H9 (cell line): ENCODE measurements around the gene ALOX12. TPM values are rescaled to one million over a fixed set of nuclear protein-coding genes. Genes with fewer than 3 reads are reported as not detected.

Source experiments
- DNase-seq: peaks from one replicate; pipeline ENCODE4 v3.0.0-alpha.2; 2017
- H2AFZ ChIP-seq: one replicate; pipeline ENCODE4 v1.6.1; 2013; ENCODE audit warnings: mild to moderate bottlenecking, low read length, control low read depth, moderate library complexity
- H2AK5ac ChIP-seq: 2 replicates; pipeline ENCODE4 v1.6.1; 2013; ENCODE audit warnings: low read length, control low read depth, mixed read lengths; ENCODE audit not compliant: insufficient read length
- H2BK120ac ChIP-seq: one replicate; pipeline ENCODE4 v1.6.1; 2013; ENCODE audit warnings: low read depth, mild to moderate bottlenecking, low read length, control low read depth, inconsistent platforms; ENCODE audit not compliant: poor library complexity, severe bottlenecking
- H2BK12ac ChIP-seq: 2 replicates; pipeline ENCODE4 v1.6.1; 2013; ENCODE audit warnings: low read length, control low read depth, mixed read lengths, low read depth; ENCODE audit not compliant: insufficient read length
- H2BK15ac ChIP-seq: 2 replicates; pipeline ENCODE4 v1.6.1; 2013; ENCODE audit warnings: low read depth, low read length, control low read depth
- H2BK20ac ChIP-seq: one replicate; pipeline ENCODE4 v1.6.1; 2013; ENCODE audit warnings: low read depth, mild to moderate bottlenecking, low read length, control low read depth, inconsistent platforms; ENCODE audit not compliant: poor library complexity, severe bottlenecking
- H2BK5ac ChIP-seq: 2 replicates; pipeline ENCODE4 v1.6.1; 2013; ENCODE audit warnings: low read length, control low read depth, mixed read lengths; ENCODE audit not compliant: insufficient read length
- H3K14ac ChIP-seq: 2 replicates; pipeline ENCODE4 v1.6.1; 2013; ENCODE audit warnings: low read length, control low read depth; ENCODE audit not compliant: insufficient read depth
- H3K18ac ChIP-seq: 2 replicates; pipeline ENCODE4 v1.6.1; 2013; ENCODE audit warnings: low read depth, mild to moderate bottlenecking, mixed read lengths, low read length, control low read depth; ENCODE audit not compliant: insufficient read length
- H3K23ac ChIP-seq: 2 replicates; pipeline ENCODE4 v1.6.1; 2013; ENCODE audit warnings: low read length, control low read depth, mixed read lengths, low read depth; ENCODE audit not compliant: insufficient read length
- H3K23me2 ChIP-seq: 2 replicates; pipeline ENCODE4 v1.6.1; 2013; ENCODE audit warnings: low read depth, mild to moderate bottlenecking, mixed read lengths, low read length, control low read depth; ENCODE audit not compliant: insufficient read length, poor library complexity, severe bottlenecking
- H3K27ac ChIP-seq: 2 replicates; pipeline ENCODE4 v1.5.1; 2013; ENCODE audit warnings: low read length, control low read depth, mixed read lengths, low read depth; ENCODE audit not compliant: insufficient read length
- H3K27me3 ChIP-seq: 2 replicates; pipeline ENCODE4 v1.6.1; 2013; ENCODE audit warnings: low read length, control low read depth, inconsistent platforms; ENCODE audit not compliant: insufficient read depth
- H3K4ac ChIP-seq: 2 replicates; pipeline ENCODE4 v1.6.1; 2013; ENCODE audit warnings: low read depth, mild to moderate bottlenecking, control low read depth, inconsistent platforms, low read length, moderate library complexity
- H3K4me1 ChIP-seq: 2 replicates; pipeline ENCODE4 v1.6.1; 2013; ENCODE audit warnings: low read length, control low read depth, inconsistent platforms; ENCODE audit not compliant: insufficient read depth
- H3K4me2 ChIP-seq: 2 replicates; pipeline ENCODE4 v1.6.1; 2013; ENCODE audit warnings: low read length, control low read depth, mixed read lengths; ENCODE audit not compliant: insufficient read length, insufficient read depth
- H3K56ac ChIP-seq: 2 replicates; pipeline ENCODE4 v1.6.1; 2013; ENCODE audit warnings: low read depth, mild to moderate bottlenecking, mixed read lengths, low read length, control low read depth; ENCODE audit not compliant: insufficient read length
- H3K79me1 ChIP-seq: 2 replicates; pipeline ENCODE4 v1.6.1; 2013; ENCODE audit warnings: low read depth, mild to moderate bottlenecking, moderate library complexity, low read length, control low read depth, inconsistent platforms; ENCODE audit not compliant: insufficient read depth, poor library complexity, severe bottlenecking
- H3K79me2 ChIP-seq: 2 replicates; pipeline ENCODE4 v1.6.1; 2013; ENCODE audit warnings: low read length, control low read depth, inconsistent platforms; ENCODE audit not compliant: insufficient read depth
- H3K9ac ChIP-seq: 2 replicates; pipeline ENCODE4 v1.6.1; 2013; ENCODE audit warnings: low read length, control low read depth, mixed read lengths; ENCODE audit not compliant: insufficient read length; ENCODE audit errors: extremely low read depth
- H3K9me3 ChIP-seq: one replicate; pipeline ENCODE4 v1.6.1; 2013; ENCODE audit warnings: low read depth, low read length, inconsistent platforms; ENCODE audit not compliant: control insufficient read depth
- H3T11ph ChIP-seq: one replicate; pipeline ENCODE4 v1.6.1; 2013; ENCODE audit warnings: mild to moderate bottlenecking, low read length, control low read depth, inconsistent platforms
- H4K20me1 ChIP-seq: one replicate; pipeline ENCODE4 v1.6.1; 2013; ENCODE audit not compliant: control insufficient read depth, insufficient read length, insufficient read depth
- H4K5ac ChIP-seq: 2 replicates; pipeline ENCODE4 v1.6.1; 2013; ENCODE audit warnings: low read depth, mild to moderate bottlenecking, mixed read lengths, low read length, control low read depth; ENCODE audit not compliant: insufficient read length
- H4K8ac ChIP-seq: replicated peaks from 2 replicates; pipeline ENCODE4 v1.6.1; 2013; ENCODE audit warnings: low read length, control low read depth, mixed read lengths, low read depth; ENCODE audit not compliant: insufficient read length
- H4K91ac ChIP-seq: 2 replicates; pipeline ENCODE4 v1.6.1; 2013; ENCODE audit warnings: low read depth, mild to moderate bottlenecking, moderate library complexity, mixed read lengths, low read length, control low read depth; ENCODE audit not compliant: insufficient read length
- H3K27ac Mint-ChIP-seq, 3 experiments: 2 replicates in 2 of 3; 3 replicates in 1 of 3; pipeline ENCODE4 v1.8.0; 2020 to 2021; ENCODE audit warnings: mixed read lengths in 3 of 3, mild to moderate bottlenecking in 1 of 3, moderate library complexity in 1 of 3
- H3K27me3 Mint-ChIP-seq: 2 replicates; pipeline ENCODE4 v1.8.0; 2021; ENCODE audit warnings: low read depth, mild to moderate bottlenecking, moderate library complexity, mixed read lengths
- H3K36me3 Mint-ChIP-seq, 3 experiments: 2 replicates in 2 of 3; 3 replicates in 1 of 3; pipeline ENCODE4 v1.8.0; 2020 to 2021; ENCODE audit warnings: low read depth in 3 of 3, mixed read lengths in 3 of 3; ENCODE audit not compliant: insufficient read depth in 1 of 3
- H3K4me1 Mint-ChIP-seq, 2 experiments: 2 replicates each; pipeline ENCODE4 v1.8.0; 2020; ENCODE audit warnings: mixed read lengths in 2 of 2
- H3K4me3 Mint-ChIP-seq, 2 experiments: 2 replicates in 1 of 2; 3 replicates in 1 of 2; pipeline ENCODE4 v1.8.0; 2020 to 2021; ENCODE audit warnings: mild to moderate bottlenecking in 2 of 2, mixed read lengths in 2 of 2, moderate library complexity in 1 of 2
- H3K9me3 Mint-ChIP-seq, 2 experiments: 2 replicates in 1 of 2; 3 replicates in 1 of 2; pipeline ENCODE4 v1.8.0; 2020; ENCODE audit warnings: mild to moderate bottlenecking in 2 of 2, mixed read lengths in 2 of 2, moderate library complexity in 1 of 2
- WGBS: extraction: QIAGEN DNeasy Blood & Tissue Kit; methylation state at CpG from one replicate; pipeline ENCODE4 v1.1.7; 2013; ENCODE audit warnings: missing lambda C conversion rate, low lambda C conversion rate, mixed read lengths; ENCODE audit not compliant: insufficient read length; ENCODE audit errors: extremely low coverage; 5-methylcytosine and 5-hydroxymethylcytosine counted together
- total RNA-seq: library from RNA; stranded (reverse); gene quantifications from 2 replicates; pipeline ENCODE4 v1.2.1, GENCODE V29; 2021
- TF ChIP-seq, protein P1 (sequence below): fragments of 200-600 bp; sonication (generic); conservative IDR thresholded peaks from 3 replicates; pipeline ENCODE4 v1.8.0; 2021; ENCODE audit warnings: antibody characterized with exemption, mild to moderate bottlenecking

Gene ALOX12
- total RNA-seq, 1 experiment from 2014 or later: 0.81 TPM

DNA sequence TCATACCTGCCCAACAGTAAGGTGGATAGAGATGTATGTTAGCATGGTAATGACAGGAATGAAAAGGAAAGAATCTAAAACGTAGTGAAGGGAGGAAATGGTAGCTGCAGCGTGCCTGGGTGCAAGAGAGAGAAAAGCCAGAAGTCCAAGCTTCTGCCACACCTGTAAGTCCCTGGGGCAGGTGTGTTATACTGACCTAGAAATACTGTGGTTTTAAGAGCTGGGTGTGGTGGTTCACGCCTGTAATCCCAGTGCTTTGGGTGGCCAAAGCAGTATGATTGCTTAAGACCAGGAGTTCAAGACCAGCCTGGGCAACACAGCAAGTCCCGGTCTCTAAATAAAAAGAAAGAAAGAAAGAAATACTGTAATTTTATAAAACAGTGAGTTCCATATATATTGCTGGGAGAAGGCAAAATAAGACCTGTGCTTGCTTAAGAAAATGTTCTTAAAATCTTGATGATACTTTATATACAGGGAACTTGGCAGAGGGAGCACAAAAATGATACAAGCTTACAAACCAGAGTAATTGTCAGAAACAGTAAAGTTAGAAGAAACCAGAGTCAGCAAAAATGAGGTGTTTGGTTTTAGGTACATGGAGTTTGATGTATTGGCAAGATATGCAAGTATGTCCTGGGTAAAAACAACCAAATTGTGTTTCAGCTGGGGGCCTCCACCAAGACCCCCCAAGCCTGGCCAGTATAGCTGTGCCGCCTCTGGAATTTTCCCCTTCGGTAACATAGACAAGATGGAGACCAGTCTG, 6.6 kb downstream of the ALOX12 start:
- no peaks in the 10 kb centered on the region for H3K79me2 ChIP-seq
- no peaks in the 10 kb centered on the region for H3K23me2 ChIP-seq
- no peak overlapping the region for H2AFZ ChIP-seq
- no peak for DNase-seq
- no peak overlapping the region for H3K27ac Mint-ChIP-seq
- peaks cover 12 to 44% (median 19%) of the 10 kb centered on the region in 3 experiments; a peak in 6 of 7 replicates for H3K36me3 Mint-ChIP-seq
- H2BK20ac ChIP-seq: no peak overlapping the region
- H2BK5ac ChIP-seq: no peak overlapping the region
- TF ChIP-seq, protein P1, sequence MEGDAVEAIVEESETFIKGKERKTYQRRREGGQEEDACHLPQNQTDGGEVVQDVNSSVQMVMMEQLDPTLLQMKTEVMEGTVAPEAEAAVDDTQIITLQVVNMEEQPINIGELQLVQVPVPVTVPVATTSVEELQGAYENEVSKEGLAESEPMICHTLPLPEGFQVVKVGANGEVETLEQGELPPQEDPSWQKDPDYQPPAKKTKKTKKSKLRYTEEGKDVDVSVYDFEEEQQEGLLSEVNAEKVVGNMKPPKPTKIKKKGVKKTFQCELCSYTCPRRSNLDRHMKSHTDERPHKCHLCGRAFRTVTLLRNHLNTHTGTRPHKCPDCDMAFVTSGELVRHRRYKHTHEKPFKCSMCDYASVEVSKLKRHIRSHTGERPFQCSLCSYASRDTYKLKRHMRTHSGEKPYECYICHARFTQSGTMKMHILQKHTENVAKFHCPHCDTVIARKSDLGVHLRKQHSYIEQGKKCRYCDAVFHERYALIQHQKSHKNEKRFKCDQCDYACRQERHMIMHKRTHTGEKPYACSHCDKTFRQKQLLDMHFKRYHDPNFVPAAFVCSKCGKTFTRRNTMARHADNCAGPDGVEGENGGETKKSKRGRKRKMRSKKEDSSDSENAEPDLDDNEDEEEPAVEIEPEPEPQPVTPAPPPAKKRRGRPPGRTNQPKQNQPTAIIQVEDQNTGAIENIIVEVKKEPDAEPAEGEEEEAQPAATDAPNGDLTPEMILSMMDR: no peak
- no peak overlapping the region for H3K14ac ChIP-seq
- H4K20me1 ChIP-seq: no peaks in the 10 kb centered on the region
- H3T11ph ChIP-seq: no peak overlapping the region
- H3K4ac ChIP-seq: no peak overlapping the region
- no peak overlapping the region for H3K56ac ChIP-seq
- no peaks in the 10 kb centered on the region for H3K4me1 Mint-ChIP-seq
- no peak overlapping the region for H4K91ac ChIP-seq
- H2BK120ac ChIP-seq: no peak overlapping the region
- no peak overlapping the region for H3K4me3 Mint-ChIP-seq
- H3K27ac ChIP-seq: no peak overlapping the region
- no peak overlapping the region for H3K23ac ChIP-seq
- H3K27me3 ChIP-seq: no peaks in the 10 kb centered on the region
- no peak overlapping the region for H2BK12ac ChIP-seq
- no peaks in the 10 kb centered on the region for H3K27me3 Mint-ChIP-seq
- H2BK15ac ChIP-seq: no peak overlapping the region
- H3K9me3 Mint-ChIP-seq: no peaks in the 10 kb centered on the region
- no peak overlapping the region for H3K18ac ChIP-seq
- H3K4me1 ChIP-seq: no peaks in the 10 kb centered on the region
- WGBS: no CpG with 5 or more reads among the region's 6 CpGs
- H4K8ac ChIP-seq: no peak overlapping the region
- H3K9ac ChIP-seq: no peak overlapping the region
- H3K9me3 ChIP-seq: no peaks in the 10 kb centered on the region
- no peak overlapping the region for H3K4me2 ChIP-seq
- no peak overlapping the region for H2AK5ac ChIP-seq
- H4K5ac ChIP-seq: no peak overlapping the region
- H3K79me1 ChIP-seq: no peaks in the 10 kb centered on the region
